ENCODE measurements around the gene PDF.

Gene PDF

GRCh38 chr16:69339289-69340094 is 9.1 kb upstream of the PDF start, which contains the start of the genes COG8 and NIP7:
Gene COG8, minus strand, starts transcription at chr16:69339564. Its CDS starts 12 bp downstream, at chr16:69339552.
Gene NIP7, plus strand, starts transcription at chr16:69339772. Its CDS starts 58 bp downstream, at chr16:69339830.
- DNase-seq (ENCODE audit: low read depth in 2 of 2) = peak; percentile 83 to 88

- peak; percentile 30 to 45 for DNase-seq (ENCODE audit: low read depth in 2 of 2)
Observed at GRCh38 chr16:69338557-69339288, 8.3 kb upstream of the PDF start.

GRCh38 chr16:69334696-69335095 is 4.3 kb upstream of the PDF start:
- DNase-seq (ENCODE audit: low read depth in 2 of 2) = no peak

GRCh38 chr16:69329369-69330285 is 761 bp downstream of the PDF start:
- DNase-seq (ENCODE audit: low read depth in 2 of 2) = peak in 1 of 2 donors; percentile 30

GRCh38 chr16:69328854-69329316 is 1.5 kb downstream of the PDF start:
- DNase-seq (ENCODE audit: low read depth in 2 of 2) = no peak

GRCh38 chr16:69327585-69328310 is 2.6 kb downstream of the PDF start:
- no peak for DNase-seq (ENCODE audit: low read depth in 2 of 2)

GRCh38 chr16:69326172-69326873 is 4.1 kb downstream of the PDF start:
- DNase-seq (ENCODE audit: low read depth in 2 of 2) = no peak

GRCh38 chr16:69325784-69326171 is 4.6 kb downstream of the PDF start:
- no peak for DNase-seq (ENCODE audit: low read depth in 2 of 2)

GRCh38 chr16:69324585-69325253 is 5.7 kb downstream of the PDF start:
- no peak for DNase-seq (ENCODE audit: low read depth in 2 of 2)

- no peak for DNase-seq (ENCODE audit: low read depth in 2 of 2)
Observed at GRCh38 chr16:69324013-69324531, 6.3 kb downstream of the PDF start.

- no peak for DNase-seq (ENCODE audit: low read depth in 2 of 2)
Observed at GRCh38 chr16:69323415-69323814, 7.0 kb downstream of the PDF start.

- no peak for DNase-seq (ENCODE audit: low read depth in 2 of 2)
Observed at GRCh38 chr16:69322343-69322742, 8.0 kb downstream of the PDF start.

- DNase-seq (ENCODE audit: low read depth in 2 of 2) = no peak
Observed at GRCh38 chr16:69321080-69321479, 9.3 kb downstream of the PDF start.

GRCh38 chr16:69320740-69321073 is 9.7 kb downstream of the PDF start:
- no peak for DNase-seq (ENCODE audit: low read depth in 2 of 2)

- DNase-seq (ENCODE audit: low read depth in 2 of 2) = no peak
Observed at GRCh38 chr16:69319826-69320739, 10.3 kb downstream of the PDF start.

GRCh38 chr16:69319381-69319780 is 11.0 kb downstream of the PDF start:
- no peak for DNase-seq (ENCODE audit: low read depth in 2 of 2)

- DNase-seq (ENCODE audit: low read depth in 2 of 2) = no peak
Observed at GRCh38 chr16:69318911-69319289, 11.5 kb downstream of the PDF start.

GRCh38 chr16:69318177-69318910 is 12.0 kb downstream of the PDF start:
- DNase-seq (ENCODE audit: low read depth in 2 of 2) = no peak
